ENCODE measurements around the gene SEMA3E. TPM values are rescaled to one million over a fixed set of nuclear protein-coding genes. Genes with fewer than 3 reads are reported as not detected.

The SEMA3E gene
- polyA plus RNA-seq, 1 of the 3 experiments (the other 2 are of a cell fraction), result under 0.01 TPM

- CTCF ChIA-PET, result interaction anchor here (0.9 to 1.2 kb wide), 3 partner anchors 8 to 20 kb away, joined by 3 to 4 read pairs (median 3); no protein-coding TSS in a partner anchor
- 42% methylated on average over 4 of the region's 4 CpGs for WGBS (ENCODE audit: low lambda C conversion rate)
- Histone ChIP-seq H3K4me3 (ENCODE audit: low read depth in 2 of 2, low read length in 1 of 2) (no peak overlapping the region), H3K36me3 (replicated peaks in 1 of 2; ENCODE audit: control insufficient read depth in 1 of 2, insufficient read depth in 2 of 2, low read length in 1 of 2) (peaks cover 0 to 3% of the 10 kb centered on the region in 2 experiments), H3K27ac (ENCODE audit: low read depth in 2 of 2, low read length in 1 of 2) (no peak overlapping the region), H3K4me1 (ENCODE audit: control insufficient read depth in 1 of 2, insufficient read depth in 2 of 2, low read depth in 1 of 2, low read length in 1 of 2) (no peaks in the 10 kb centered on the region), H4K20me1 (ENCODE audit: insufficient read depth) (no peaks in the 10 kb centered on the region), H3K9ac (no peak overlapping the region), H3K27me3 (ENCODE audit: insufficient read depth) (no peaks in the 10 kb centered on the region), H3K4me2 (no peak overlapping the region), H3K9me3 (no peaks in the 10 kb centered on the region), H3K79me2 (ENCODE audit: insufficient read depth) (no peaks in the 10 kb centered on the region), H3F3A (replicated peaks; ENCODE audit: insufficient read depth) (no peaks in the 10 kb centered on the region), H3K9me2 (no peaks in the 10 kb centered on the region), H2AFZ (ENCODE audit: low read depth) (no peak overlapping the region)
- DNase-seq, result no peak
- POLR2A ChIA-PET, result no interaction called here
- TF ChIP-seq FOSL2 (IDR thresholded peaks at IDR 0.05; ENCODE audit: borderline replicate concordance, low read depth) (no peak), TEAD4 (IDR thresholded peaks at IDR 0.05; ENCODE audit: borderline replicate concordance, insufficient read depth) (no peak), YY1 (IDR thresholded peaks at IDR 0.05; ENCODE audit: low read depth) (no peak), FOXM1 (IDR thresholded peaks at IDR 0.05; ENCODE audit: low read depth) (no peak)
Measured at GRCh38 chr7:83338277-83338950, 310.5 kb downstream of the SEMA3E start.

- no peaks in the 10 kb centered on the region for H4K20me1 ChIP-seq (ENCODE audit: insufficient read depth)
- no peaks in the 10 kb centered on the region for H3K79me2 ChIP-seq (ENCODE audit: insufficient read depth)
- H3K9me2 ChIP-seq, result no peaks in the 10 kb centered on the region
- no peak overlapping the region for H3K4me2 ChIP-seq
- no peak overlapping the region for H3K4me3 ChIP-seq (ENCODE audit: low read depth in 2 of 2, low read length in 1 of 2)
- H3K4me1 ChIP-seq (ENCODE audit: control insufficient read depth in 1 of 2, insufficient read depth in 2 of 2, low read depth in 1 of 2, low read length in 1 of 2), result no peaks in the 10 kb centered on the region
- H3F3A ChIP-seq (replicated peaks; ENCODE audit: insufficient read depth), result no peaks in the 10 kb centered on the region
- H3K9ac ChIP-seq, result no peak overlapping the region
- no peaks in the 10 kb centered on the region for H3K9me3 ChIP-seq
- ChIA-PET POLR2A (no interaction called here), CTCF (no interaction called here)
- no peak overlapping the region for H2AFZ ChIP-seq (ENCODE audit: low read depth)
- H3K27me3 ChIP-seq (ENCODE audit: insufficient read depth), result no peaks in the 10 kb centered on the region
- no peak overlapping the region for H3K27ac ChIP-seq (ENCODE audit: low read depth in 2 of 2, low read length in 1 of 2)
- WGBS (ENCODE audit: low lambda C conversion rate), result 18% methylated on average over 2 of the region's 2 CpGs
- DNase-seq, result no peak
- peaks cover 0 to 3% of the 10 kb centered on the region in 2 experiments for H3K36me3 ChIP-seq (replicated peaks in 1 of 2; ENCODE audit: control insufficient read depth in 1 of 2, insufficient read depth in 2 of 2, low read length in 1 of 2)
- TF ChIP-seq EZH2phosphoT487 (IDR thresholded peaks at IDR 0.05; ENCODE audit: borderline replicate concordance, low read depth) (no peak), POLR2AphosphoS5 (IDR thresholded peaks at IDR 0.05; ENCODE audit: low read depth, low read length) (no peak), GABPA (IDR thresholded peaks at IDR 0.05; ENCODE audit: low read depth) (no peak), RCOR1 (IDR thresholded peaks at IDR 0.05; ENCODE audit: low read length) (no peak), SMC3 (IDR thresholded peaks at IDR 0.05; ENCODE audit: low read depth, low read length) (no peak), CHD2 (IDR thresholded peaks at IDR 0.05; ENCODE audit: low read length, partially characterized antibody) (no peak), TEAD4 (IDR thresholded peaks at IDR 0.05; ENCODE audit: borderline replicate concordance, insufficient read depth) (no peak), RXRA (IDR thresholded peaks at IDR 0.05; ENCODE audit: borderline replicate concordance, low read depth) (no peak), MXI1 (IDR thresholded peaks at IDR 0.05; ENCODE audit: low read depth, low read length) (no peak), FOXJ3 (CRISPR knock-in tag; IDR thresholded peaks at IDR 0.05) (no peak), USF2 (IDR thresholded peaks at IDR 0.05; ENCODE audit: borderline replicate concordance, low read depth, low read length) (no peak), FOSL2 (IDR thresholded peaks at IDR 0.05; ENCODE audit: borderline replicate concordance, low read depth) (no peak), GATA2 (CRISPR knock-in tag; IDR thresholded peaks at IDR 0.05) (no peak), REST (IDR thresholded peaks at IDR 0.05; ENCODE audit: low read depth, low read length) (no peak), RFX5 (IDR thresholded peaks at IDR 0.05; ENCODE audit: low read length) (no peak), IRF3 (IDR thresholded peaks at IDR 0.05; ENCODE audit: low read depth, low read length) (no peak)
- TF ChIP-seq, protein P1, sequence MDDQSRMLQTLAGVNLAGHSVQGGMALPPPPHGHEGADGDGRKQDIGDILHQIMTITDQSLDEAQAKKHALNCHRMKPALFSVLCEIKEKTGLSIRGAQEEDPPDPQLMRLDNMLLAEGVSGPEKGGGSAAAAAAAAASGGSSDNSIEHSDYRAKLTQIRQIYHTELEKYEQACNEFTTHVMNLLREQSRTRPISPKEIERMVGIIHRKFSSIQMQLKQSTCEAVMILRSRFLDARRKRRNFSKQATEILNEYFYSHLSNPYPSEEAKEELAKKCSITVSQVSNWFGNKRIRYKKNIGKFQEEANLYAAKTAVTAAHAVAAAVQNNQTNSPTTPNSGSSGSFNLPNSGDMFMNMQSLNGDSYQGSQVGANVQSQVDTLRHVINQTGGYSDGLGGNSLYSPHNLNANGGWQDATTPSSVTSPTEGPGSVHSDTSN (IDR thresholded peaks at IDR 0.05), result no peak
Measured at GRCh38 chr7:83337050-83337449, 311.9 kb downstream of the SEMA3E start.

All from SK-N-SH (cell line).